Smooth muscle cell (in vitro differentiated cells): ENCODE data around the gene TYSND1. TPM values are rescaled to one million over a fixed set of nuclear protein-coding genes. Genes with fewer than 3 reads are reported as not detected.

Experiments
- DNase-seq: peaks from one replicate; lab custom pipeline; 2025; ENCODE audit not compliant: unreplicated experiment; lab: John Stamatoyannopoulos, UW
- H2AFZ ChIP-seq: fragments of 200-600 bp; sonication (generic); 2 replicates; pipeline ENCODE4 v1.6.0; 2016; ENCODE audit warnings: antibody characterized with exemption, low read depth, mild to moderate bottlenecking
- H3F3A ChIP-seq: fragments of 200-600 bp; sonication (generic); 2 replicates; pipeline ENCODE4 v1.6.0; 2017; ENCODE audit warnings: antibody characterized with exemption, low read depth
- H3K27ac ChIP-seq: fragments of 200-600 bp; sonication (generic); 2 replicates; pipeline ENCODE4 v1.5.1; 2016; ENCODE audit warnings: low read depth, mild to moderate bottlenecking
- H3K27me3 ChIP-seq: fragments of 200-600 bp; sonication (generic); 2 replicates; pipeline ENCODE4 v1.6.1; 2016; ENCODE audit warnings: low read depth, mild to moderate bottlenecking
- H3K36me3 ChIP-seq: fragments of 200-600 bp; sonication (generic); 2 replicates; pipeline ENCODE4 v1.5.1; 2016; ENCODE audit warnings: low read depth
- H3K4me1 ChIP-seq: fragments of 200-600 bp; sonication (generic); 2 replicates; pipeline ENCODE4 v1.5.1; 2016; ENCODE audit warnings: low read depth
- H3K4me2 ChIP-seq: fragments of 200-600 bp; sonication (generic); 2 replicates; pipeline ENCODE4 v1.6.0; 2016; ENCODE audit warnings: mild to moderate bottlenecking
- H3K4me3 ChIP-seq: fragments of 200-600 bp; sonication (generic); 2 replicates; pipeline ENCODE4 v1.5.1; 2016; ENCODE audit warnings: mild to moderate bottlenecking
- H3K79me2 ChIP-seq: fragments of 200-600 bp; sonication (generic); 2 replicates; pipeline ENCODE4 v1.6.0; 2016; ENCODE audit warnings: low read depth, mild to moderate bottlenecking
- H3K9ac ChIP-seq: fragments of 200-600 bp; sonication (generic); 2 replicates; pipeline ENCODE4 v1.6.0; 2016; ENCODE audit warnings: low read depth
- H3K9me3 ChIP-seq: fragments of 200-600 bp; sonication (generic); replicated peaks from 2 replicates; pipeline ENCODE4 v1.5.1; 2016; ENCODE audit warnings: low read depth
- H4K20me1 ChIP-seq: fragments of 200-600 bp; sonication (generic); 2 replicates; pipeline ENCODE4 v1.6.0; 2016; ENCODE audit warnings: low read depth
- WGBS: methylation state at CpG from one replicate; pipeline ENCODE4 v1.1.7; 2016; ENCODE audit warnings: low lambda C conversion rate; 5-methylcytosine and 5-hydroxymethylcytosine counted together
- polyA plus RNA-seq: library from polyadenylated mRNA; unstranded; fragments of >200 nt; fragmentation: Nextera tagmentation; extraction: Ambion mirVana; gene quantifications from 2 replicates; pipeline ENCODE4 v1.2.1, GENCODE V29; 2016
- total RNA-seq: library from RNA; depleted of rRNA; stranded (reverse); fragments of >200 nt; gene quantifications from 2 replicates; pipeline ENCODE4 v1.2.3, GENCODE V29; 2014
- TF ChIP-seq, protein P1 (sequence below): fragments of 200-600 bp; sonication (generic); IDR thresholded peaks from 2 replicates; pipeline ENCODE4 v1.5.1; 2017; ENCODE audit warnings: borderline replicate concordance, mild to moderate bottlenecking, antibody characterized with exemption; ENCODE audit not compliant: insufficient read depth, poor library complexity, severe bottlenecking

TYSND1 gene
- total and polyA plus RNA-seq, 2 experiments from 2014 or later, result 4.5 to 4.9 TPM

- Histone ChIP-seq H3K27ac (no peak overlapping the region), H3K9ac (no peak overlapping the region), H3K79me2 (no peaks in the 10 kb centered on the region), H3K4me3 (no peak overlapping the region), H4K20me1 (peaks cover 41% of the 10 kb centered on the region), H3K4me1 (peaks cover 6% of the 10 kb centered on the region), H2AFZ (no peak overlapping the region), H3K27me3 (no peaks in the 10 kb centered on the region), H3K36me3 (no peaks in the 10 kb centered on the region), H3K4me2 (no peak overlapping the region), H3K9me3 (no peaks in the 10 kb centered on the region), H3F3A (no peaks in the 10 kb centered on the region)
- 88% methylated on average over 5 of the region's 5 CpGs for WGBS
- TF ChIP-seq, protein P1, sequence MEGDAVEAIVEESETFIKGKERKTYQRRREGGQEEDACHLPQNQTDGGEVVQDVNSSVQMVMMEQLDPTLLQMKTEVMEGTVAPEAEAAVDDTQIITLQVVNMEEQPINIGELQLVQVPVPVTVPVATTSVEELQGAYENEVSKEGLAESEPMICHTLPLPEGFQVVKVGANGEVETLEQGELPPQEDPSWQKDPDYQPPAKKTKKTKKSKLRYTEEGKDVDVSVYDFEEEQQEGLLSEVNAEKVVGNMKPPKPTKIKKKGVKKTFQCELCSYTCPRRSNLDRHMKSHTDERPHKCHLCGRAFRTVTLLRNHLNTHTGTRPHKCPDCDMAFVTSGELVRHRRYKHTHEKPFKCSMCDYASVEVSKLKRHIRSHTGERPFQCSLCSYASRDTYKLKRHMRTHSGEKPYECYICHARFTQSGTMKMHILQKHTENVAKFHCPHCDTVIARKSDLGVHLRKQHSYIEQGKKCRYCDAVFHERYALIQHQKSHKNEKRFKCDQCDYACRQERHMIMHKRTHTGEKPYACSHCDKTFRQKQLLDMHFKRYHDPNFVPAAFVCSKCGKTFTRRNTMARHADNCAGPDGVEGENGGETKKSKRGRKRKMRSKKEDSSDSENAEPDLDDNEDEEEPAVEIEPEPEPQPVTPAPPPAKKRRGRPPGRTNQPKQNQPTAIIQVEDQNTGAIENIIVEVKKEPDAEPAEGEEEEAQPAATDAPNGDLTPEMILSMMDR, result no peak
- no peak for DNase-seq
Measured at GRCh38 chr10:70140297-70140696, 6.2 kb downstream of the TYSND1 start.

DNA sequence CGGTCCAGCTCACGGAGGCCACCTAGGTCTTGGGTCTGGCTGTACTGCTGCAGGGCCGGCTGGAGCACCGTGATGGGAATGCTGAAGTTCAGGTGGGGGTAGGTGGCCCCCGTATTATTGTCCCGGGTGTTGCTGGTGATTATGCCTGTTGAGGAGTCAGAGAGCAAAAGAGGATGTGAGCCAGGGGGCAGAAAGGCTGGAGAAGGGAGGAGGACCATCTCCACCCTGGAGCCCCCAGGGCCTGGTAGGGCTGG is 6.6 kb downstream of the TYSND1 start:
- Histone ChIP-seq H3K4me3 (no peak overlapping the region), H3K9me3 (no peaks in the 10 kb centered on the region), H2AFZ (no peak overlapping the region), H3K4me2 (no peak overlapping the region), H3F3A (no peaks in the 10 kb centered on the region), H3K4me1 (peaks cover 2% of the 10 kb centered on the region), H4K20me1 (peaks cover 37% of the 10 kb centered on the region), H3K9ac (no peak overlapping the region), H3K79me2 (no peaks in the 10 kb centered on the region), H3K27me3 (no peaks in the 10 kb centered on the region), H3K36me3 (no peaks in the 10 kb centered on the region), H3K27ac (no peak overlapping the region)
- TF ChIP-seq, protein P1, result no peak
- 91% methylated on average over 6 of the region's 6 CpGs for WGBS
- DNase-seq, result no peak

GRCh38 chr10:70139151-70139996 is 7.1 kb downstream of the TYSND1 start:
- no peaks in the 10 kb centered on the region for H3F3A ChIP-seq
- no peak for DNase-seq
- no peak overlapping the region for H3K27ac ChIP-seq
- H3K79me2 ChIP-seq, result no peaks in the 10 kb centered on the region
- H3K9me3 ChIP-seq, result no peaks in the 10 kb centered on the region
- no peak overlapping the region for H3K4me2 ChIP-seq
- WGBS, result 84% methylated on average over 11 of the region's 11 CpGs
- no peaks in the 10 kb centered on the region for H3K27me3 ChIP-seq
- H3K36me3 ChIP-seq, result no peaks in the 10 kb centered on the region
- H2AFZ ChIP-seq, result no peak overlapping the region
- no peak overlapping the region for H3K9ac ChIP-seq
- no peaks in the 10 kb centered on the region for H3K4me1 ChIP-seq
- H3K4me3 ChIP-seq, result no peak overlapping the region
- H4K20me1 ChIP-seq, result peaks cover 32% of the 10 kb centered on the region
- TF ChIP-seq, protein P1, result no peak
